NB4 (cell line): Measurements from ENCODE around the gene DDX39A.

Experiments
- DNase-seq: peaks from one replicate; pipeline ENCODE4 v3.0.0; 2010; ENCODE audit warnings: low read depth
- H3K4me3 ChIP-seq: one replicate; pipeline ENCODE4 v1.5.1; 2011; ENCODE audit warnings: mild to moderate bottlenecking, low read depth, low read length, moderate library complexity
- CTCF ChIP-seq: IDR thresholded peaks from one replicate; pipeline ENCODE4 v1.5.1; 2012; ENCODE audit warnings: low read depth, low read length
- MAX ChIP-seq: IDR thresholded peaks from 2 replicates; pipeline ENCODE4 v1.6.1; 2011; ENCODE audit warnings: low read depth, low read length
- MYC ChIP-seq: IDR thresholded peaks from 2 replicates; pipeline ENCODE4 v1.6.1; 2011; ENCODE audit warnings: low read depth, low read length
- POLR2A ChIP-seq: IDR thresholded peaks from 2 replicates; pipeline ENCODE4 v1.6.1; 2011; ENCODE audit warnings: mild to moderate bottlenecking; ENCODE audit not compliant: insufficient read length; ENCODE audit errors: extremely low read depth

Gene DDX39A

GRCh38 chr19:14361824-14362223 lies 57.3 kb downstream of the DDX39A start:
- H3K4me3 ChIP-seq = no peak overlapping the region
- peak; percentile 85 for DNase-seq
- TF ChIP-seq MAX = 0 out of 2 replicates have a peak, but pooled peaks have one; percentile 32
- peak; percentile 25 for TF ChIP-seq CTCF
- TF ChIP-seq POLR2A = no peak
- no peak for TF ChIP-seq MYC
